ENCODE results near the gene SYT7. TPM values are rescaled to one million over a fixed set of nuclear protein-coding genes. Genes with fewer than 3 reads are reported as not detected.

SYT7 gene
- total and polyA plus RNA-seq, 8 donors, result 2.1 to 8.4 (median 6.8) TPM

DNA sequence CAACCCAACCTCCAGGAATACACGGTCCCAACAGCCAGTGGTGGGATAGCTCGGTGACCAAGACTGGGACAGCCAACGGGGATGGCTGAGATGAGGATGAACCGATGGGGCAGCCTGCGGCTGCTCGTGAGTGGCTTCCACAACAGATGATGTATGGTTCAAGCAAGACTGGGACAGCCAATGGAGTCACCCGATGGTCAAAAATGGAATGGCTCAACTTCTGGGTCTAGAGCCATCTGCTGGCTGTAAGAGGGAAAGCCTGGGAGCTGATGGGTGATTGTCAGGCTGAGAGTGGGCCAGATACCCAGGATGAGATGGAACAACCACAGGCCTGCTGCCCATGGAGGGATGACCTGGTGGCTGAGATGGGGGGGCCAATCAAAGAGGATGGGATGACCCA lies 35.5 kb downstream of the SYT7 start:
- Histone ChIP-seq H3K4me3 (no peak overlapping the region), H3K4me1 (no peaks in the 10 kb centered on the region), H3K27ac (no peak overlapping the region), H3K36me3 (no peaks in the 10 kb centered on the region), H3K27me3 (peaks cover 0 to 20% of the 10 kb centered on the region in 2 donors), H3K9me3 (no peaks in the 10 kb centered on the region)
- ATAC-seq (no peak), DNase-seq (no peak)
- intact Hi-C loops (cut with DNase I), result no loop called here
- TF ChIP-seq, protein P1, sequence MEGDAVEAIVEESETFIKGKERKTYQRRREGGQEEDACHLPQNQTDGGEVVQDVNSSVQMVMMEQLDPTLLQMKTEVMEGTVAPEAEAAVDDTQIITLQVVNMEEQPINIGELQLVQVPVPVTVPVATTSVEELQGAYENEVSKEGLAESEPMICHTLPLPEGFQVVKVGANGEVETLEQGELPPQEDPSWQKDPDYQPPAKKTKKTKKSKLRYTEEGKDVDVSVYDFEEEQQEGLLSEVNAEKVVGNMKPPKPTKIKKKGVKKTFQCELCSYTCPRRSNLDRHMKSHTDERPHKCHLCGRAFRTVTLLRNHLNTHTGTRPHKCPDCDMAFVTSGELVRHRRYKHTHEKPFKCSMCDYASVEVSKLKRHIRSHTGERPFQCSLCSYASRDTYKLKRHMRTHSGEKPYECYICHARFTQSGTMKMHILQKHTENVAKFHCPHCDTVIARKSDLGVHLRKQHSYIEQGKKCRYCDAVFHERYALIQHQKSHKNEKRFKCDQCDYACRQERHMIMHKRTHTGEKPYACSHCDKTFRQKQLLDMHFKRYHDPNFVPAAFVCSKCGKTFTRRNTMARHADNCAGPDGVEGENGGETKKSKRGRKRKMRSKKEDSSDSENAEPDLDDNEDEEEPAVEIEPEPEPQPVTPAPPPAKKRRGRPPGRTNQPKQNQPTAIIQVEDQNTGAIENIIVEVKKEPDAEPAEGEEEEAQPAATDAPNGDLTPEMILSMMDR (IDR thresholded peaks at IDR 0.05), result no peak

DNA sequence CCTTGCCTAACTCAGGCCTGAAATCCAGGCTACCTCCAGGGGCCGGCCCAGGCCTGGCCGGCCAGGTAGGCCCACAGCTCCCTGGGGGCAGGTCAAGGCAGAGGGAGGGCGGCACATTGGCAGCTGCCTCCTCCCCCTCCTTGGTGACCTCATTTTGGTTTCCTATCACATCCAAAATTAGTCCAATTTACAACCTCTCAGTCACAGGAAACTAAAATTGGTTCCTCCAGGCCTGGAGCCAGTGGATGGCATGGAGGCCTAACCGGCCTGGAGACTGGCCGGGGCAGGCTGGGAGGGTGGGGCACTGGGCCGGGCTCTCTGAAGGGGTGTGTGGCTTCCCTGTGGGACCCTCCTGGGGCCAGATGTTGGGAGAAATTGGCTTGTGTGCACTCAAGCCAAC lies 36.4 kb downstream of the SYT7 start:
- H3K4me3 ChIP-seq, result no peak overlapping the region
- DNase-seq, result no peak
- H3K27me3 ChIP-seq, result peaks cover 0 to 16% of the 10 kb centered on the region in 2 donors
- intact Hi-C loops (cut with DNase I), result no loop called here
- no peak overlapping the region for H3K27ac ChIP-seq
- no peaks in the 10 kb centered on the region for H3K4me1 ChIP-seq
- TF ChIP-seq, protein P1 (IDR thresholded peaks at IDR 0.05), result no peak
- no peak for ATAC-seq
- no peaks in the 10 kb centered on the region for H3K9me3 ChIP-seq
- H3K36me3 ChIP-seq, result no peaks in the 10 kb centered on the region

- H3K4me3 ChIP-seq, result no peak overlapping the region
- DNase-seq (peak in 1 of 4 donors; percentile 39), ATAC-seq (no peak)
- no peaks in the 10 kb centered on the region for H3K36me3 ChIP-seq
- peaks cover 0 to 12% of the 10 kb centered on the region in 2 donors for H3K27me3 ChIP-seq
- H3K9me3 ChIP-seq, result no peaks in the 10 kb centered on the region
- H3K4me1 ChIP-seq, result no peaks in the 10 kb centered on the region
- TF ChIP-seq, protein P1 (IDR thresholded peaks at IDR 0.05), result no peak
- intact Hi-C loops (cut with DNase I), result no loop called here
- H3K27ac ChIP-seq, result no peak overlapping the region
Measured at GRCh38 chr11:61543606-61544306, 37.1 kb downstream of the SYT7 start.

GRCh38 chr11:61542705-61543104 lies 38.2 kb downstream of the SYT7 start:
- DNase-seq (peak in 1 of 4 donors; percentile 65), ATAC-seq (no peak)
- TF ChIP-seq, protein P1 (IDR thresholded peaks at IDR 0.05), result no peak
- H3K36me3 ChIP-seq, result no peaks in the 10 kb centered on the region
- H3K4me1 ChIP-seq, result no peaks in the 10 kb centered on the region
- peaks cover 0 to 12% of the 10 kb centered on the region in 2 donors for H3K27me3 ChIP-seq
- no peaks in the 10 kb centered on the region for H3K9me3 ChIP-seq
- no peak overlapping the region for H3K27ac ChIP-seq
- intact Hi-C loops (cut with DNase I), result no loop called here
- no peak overlapping the region for H3K4me3 ChIP-seq

GRCh38 chr11:61542024-61542461 lies 38.8 kb downstream of the SYT7 start:
- Histone ChIP-seq H3K27me3 (peaks cover 0 to 9% of the 10 kb centered on the region in 2 donors), H3K36me3 (no peaks in the 10 kb centered on the region), H3K4me1 (no peaks in the 10 kb centered on the region), H3K27ac (no peak overlapping the region), H3K9me3 (no peaks in the 10 kb centered on the region), H3K4me3 (no peak overlapping the region)
- ATAC-seq (no peak), DNase-seq (peak in 2 of 4 donors; percentile 30 to 69)
- intact Hi-C loops (cut with DNase I), result no loop called here
- TF ChIP-seq, protein P1 (IDR thresholded peaks at IDR 0.05), result no peak

All from left lung (tissue), 10 donors.